WTC11 (cell line): Measurements from ENCODE around the gene PTGFR.

ENCODE experiments used
- CREB1 ChIP-seq: sonication (generic); formaldehyde crosslinking; IDR thresholded peaks from 2 replicates; pipeline ENCODE4 v1.8.0; 2023; ENCODE audit warnings: mild to moderate bottlenecking, missing genetic modification reagents
- ESRRA ChIP-seq: sonication (generic); formaldehyde crosslinking; IDR thresholded peaks from 2 replicates; pipeline ENCODE4 v1.8.1; 2022; ENCODE audit warnings: mild to moderate bottlenecking, missing genetic modification reagents, borderline replicate concordance
- FOXP4 ChIP-seq: sonication (generic); formaldehyde crosslinking; IDR thresholded peaks from 2 replicates; pipeline ENCODE4 v1.8.0; 2022; ENCODE audit warnings: mild to moderate bottlenecking, missing genetic modification reagents
- JUN ChIP-seq: sonication (generic); formaldehyde crosslinking; IDR thresholded peaks from 2 replicates; pipeline ENCODE4 v1.8.0; 2023; ENCODE audit warnings: mild to moderate bottlenecking, missing genetic modification reagents
- KAT7 ChIP-seq: sonication (generic); formaldehyde crosslinking; IDR thresholded peaks from 2 replicates; pipeline ENCODE4 v1.8.1; 2023; ENCODE audit warnings: missing genetic modification reagents, mild to moderate bottlenecking, borderline replicate concordance
- MYBL2 ChIP-seq: sonication (generic); formaldehyde crosslinking; IDR thresholded peaks from 2 replicates; pipeline ENCODE4 v1.8.1; 2023; ENCODE audit warnings: mild to moderate bottlenecking, moderate library complexity, missing genetic modification reagents
- NFE2L1 ChIP-seq: sonication (generic); formaldehyde crosslinking; IDR thresholded peaks from 2 replicates; pipeline ENCODE4 v1.8.1; 2023; ENCODE audit warnings: missing genetic modification reagents
- TEAD4 ChIP-seq: sonication (generic); formaldehyde crosslinking; IDR thresholded peaks from 2 replicates; pipeline ENCODE4 v1.8.0; 2022; ENCODE audit warnings: mild to moderate bottlenecking, missing genetic modification reagents
- ZBTB21 ChIP-seq: sonication (generic); formaldehyde crosslinking; IDR thresholded peaks from 2 replicates; pipeline ENCODE4 v1.8.1; 2023; ENCODE audit warnings: mild to moderate bottlenecking, missing genetic modification reagents, borderline replicate concordance
- ZNF232 ChIP-seq: sonication (generic); formaldehyde crosslinking; IDR thresholded peaks from 2 replicates; pipeline ENCODE4 v1.8.0; 2022; ENCODE audit warnings: mild to moderate bottlenecking, missing genetic modification reagents
- ZNF512 ChIP-seq: sonication (generic); formaldehyde crosslinking; IDR thresholded peaks from 2 replicates; pipeline ENCODE4 v1.8.1; 2022; ENCODE audit warnings: missing genetic modification reagents, borderline replicate concordance
- TF ChIP-seq, protein P1 (sequence below): fragments of 200-600 bp; IDR thresholded peaks from 2 replicates; pipeline ENCODE4 v1.8.0; 2022; ENCODE audit warnings: antibody characterized with exemption
- TF ChIP-seq, protein P2 (sequence below): sonication (generic); formaldehyde crosslinking; IDR thresholded peaks from 2 replicates; pipeline ENCODE4 v1.8.0; 2022; ENCODE audit warnings: mild to moderate bottlenecking, missing genetic modification reagents

- no peak for TF ChIP-seq ESRRA (CRISPR knock-in tag)
- TF ChIP-seq, protein P1, sequence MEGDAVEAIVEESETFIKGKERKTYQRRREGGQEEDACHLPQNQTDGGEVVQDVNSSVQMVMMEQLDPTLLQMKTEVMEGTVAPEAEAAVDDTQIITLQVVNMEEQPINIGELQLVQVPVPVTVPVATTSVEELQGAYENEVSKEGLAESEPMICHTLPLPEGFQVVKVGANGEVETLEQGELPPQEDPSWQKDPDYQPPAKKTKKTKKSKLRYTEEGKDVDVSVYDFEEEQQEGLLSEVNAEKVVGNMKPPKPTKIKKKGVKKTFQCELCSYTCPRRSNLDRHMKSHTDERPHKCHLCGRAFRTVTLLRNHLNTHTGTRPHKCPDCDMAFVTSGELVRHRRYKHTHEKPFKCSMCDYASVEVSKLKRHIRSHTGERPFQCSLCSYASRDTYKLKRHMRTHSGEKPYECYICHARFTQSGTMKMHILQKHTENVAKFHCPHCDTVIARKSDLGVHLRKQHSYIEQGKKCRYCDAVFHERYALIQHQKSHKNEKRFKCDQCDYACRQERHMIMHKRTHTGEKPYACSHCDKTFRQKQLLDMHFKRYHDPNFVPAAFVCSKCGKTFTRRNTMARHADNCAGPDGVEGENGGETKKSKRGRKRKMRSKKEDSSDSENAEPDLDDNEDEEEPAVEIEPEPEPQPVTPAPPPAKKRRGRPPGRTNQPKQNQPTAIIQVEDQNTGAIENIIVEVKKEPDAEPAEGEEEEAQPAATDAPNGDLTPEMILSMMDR: no peak
- TF ChIP-seq TEAD4 (CRISPR knock-in tag): no peak
- TF ChIP-seq MYBL2: no peak
- TF ChIP-seq CREB1: no peak
- no peak for TF ChIP-seq ZBTB21 (CRISPR knock-in tag)
- TF ChIP-seq NFE2L1 (CRISPR knock-in tag): no peak
- no peak for TF ChIP-seq JUN
- TF ChIP-seq KAT7 (CRISPR knock-in tag): no peak
- TF ChIP-seq, protein P2, sequence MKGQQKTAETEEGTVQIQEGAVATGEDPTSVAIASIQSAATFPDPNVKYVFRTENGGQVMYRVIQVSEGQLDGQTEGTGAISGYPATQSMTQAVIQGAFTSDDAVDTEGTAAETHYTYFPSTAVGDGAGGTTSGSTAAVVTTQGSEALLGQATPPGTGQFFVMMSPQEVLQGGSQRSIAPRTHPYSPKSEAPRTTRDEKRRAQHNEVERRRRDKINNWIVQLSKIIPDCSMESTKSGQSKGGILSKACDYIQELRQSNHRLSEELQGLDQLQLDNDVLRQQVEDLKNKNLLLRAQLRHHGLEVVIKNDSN (CRISPR knock-in tag): no peak
- TF ChIP-seq ZNF232 (CRISPR knock-in tag): no peak
- no peak for TF ChIP-seq FOXP4 (CRISPR knock-in tag)
- no peak for TF ChIP-seq ZNF512
These were observed 30.1 kb downstream of the PTGFR start for GRCh38 chr1:78520843-78521242.
